GM18499 (cell line): ENCODE results near the gene TSPAN33.
"Not testable (repeated sequence)": the region's sequence is repeated elsewhere in the genome, so short reads cannot be mapped to it uniquely, and the experiment has no call there.

ENCODE experiments used
- ATAC-seq: cut with Tn5 transposase; IDR thresholded peaks from one replicate; pipeline ENCODE4 v1.9.1; 2021; ENCODE audit warnings: moderate number of reproducible peaks; ENCODE audit not compliant: insufficient read depth, unreplicated experiment

Gene TSPAN33

GRCh38 chr7:129169171-129169671, 24.7 kb downstream of the TSPAN33 start:
- ATAC-seq = no peak

GRCh38 chr7:129169686-129170440, 25.4 kb downstream of the TSPAN33 start:
- ATAC-seq = no peak

- ATAC-seq = no peak
Measured at GRCh38 chr7:129170441-129171021, 26.0 kb downstream of the TSPAN33 start.

GRCh38 chr7:129173861-129174260, 29.4 kb downstream of the TSPAN33 start:
- not testable (repeated sequence) for ATAC-seq

GRCh38 chr7:129176916-129177710, 32.6 kb downstream of the TSPAN33 start:
- ATAC-seq = no peak

- ATAC-seq = no peak
Measured at GRCh38 chr7:129184981-129185670, 40.6 kb downstream of the TSPAN33 start.

GRCh38 chr7:129186749-129187260, 42.3 kb downstream of the TSPAN33 start:
- ATAC-seq = no peak

GRCh38 chr7:129187681-129188371, 43.3 kb downstream of the TSPAN33 start:
- ATAC-seq = no peak

- ATAC-seq = no peak
Measured at GRCh38 chr7:129188372-129188891, 43.9 kb downstream of the TSPAN33 start, which contains the start of gene SMO. Gene SMO, plus strand, starts transcription at chr7:129188633. Its CDS starts 519 bp downstream, at chr7:129189152.

- ATAC-seq = no peak
Measured at GRCh38 chr7:129188892-129189660, 44.6 kb downstream of the TSPAN33 start.

GRCh38 chr7:129189661-129190310, 45.3 kb downstream of the TSPAN33 start:
- ATAC-seq = no peak

- ATAC-seq = no peak
Measured at GRCh38 chr7:129191272-129191671, 46.8 kb downstream of the TSPAN33 start.

- ATAC-seq = no peak
Measured at GRCh38 chr7:129193892-129194291, 49.4 kb downstream of the TSPAN33 start.

GRCh38 chr7:129197771-129198170, 53.3 kb downstream of the TSPAN33 start:
- no peak for ATAC-seq

- ATAC-seq = no peak
Measured at GRCh38 chr7:129199406-129199805, 54.9 kb downstream of the TSPAN33 start.

- no peak for ATAC-seq
Measured at GRCh38 chr7:129202058-129202777, 57.7 kb downstream of the TSPAN33 start.

GRCh38 chr7:129203050-129203741, 58.7 kb downstream of the TSPAN33 start:
- no peak for ATAC-seq
